Measurements from ENCODE around the gene ACBD4. TPM values are rescaled to one million over a fixed set of nuclear protein-coding genes. Genes with fewer than 3 reads are reported as not detected.
A peak's percentile ranks its signal among the peaks of the same experiment; 100 is the strongest.

ACBD4 gene
- total RNA-seq, 1 experiment from 2014 or later = 9.7 TPM

- H3K9ac ChIP-seq (ENCODE audit: extremely low read depth, insufficient read length, low read length) = peak within 1 kb of the TSS; percentile 99
- no peaks in the 10 kb centered on the region for H3K79me2 ChIP-seq (ENCODE audit: insufficient read depth, low read length)
- no peak within 1 kb of the TSS for H2AFZ ChIP-seq (ENCODE audit: low read length)
- H3K4ac ChIP-seq (ENCODE audit: low read depth, low read length) = peak within 1 kb of the TSS; percentile 96; the same call in 1 of the 2 replicates
- peak within 1 kb of the TSS; percentile 97 for H4K5ac ChIP-seq (ENCODE audit: insufficient read length, low read depth, low read length)
- peak within 1 kb of the TSS; percentile 100 for H3K14ac ChIP-seq (ENCODE audit: insufficient read depth, low read length)
- TF ChIP-seq, protein P1, sequence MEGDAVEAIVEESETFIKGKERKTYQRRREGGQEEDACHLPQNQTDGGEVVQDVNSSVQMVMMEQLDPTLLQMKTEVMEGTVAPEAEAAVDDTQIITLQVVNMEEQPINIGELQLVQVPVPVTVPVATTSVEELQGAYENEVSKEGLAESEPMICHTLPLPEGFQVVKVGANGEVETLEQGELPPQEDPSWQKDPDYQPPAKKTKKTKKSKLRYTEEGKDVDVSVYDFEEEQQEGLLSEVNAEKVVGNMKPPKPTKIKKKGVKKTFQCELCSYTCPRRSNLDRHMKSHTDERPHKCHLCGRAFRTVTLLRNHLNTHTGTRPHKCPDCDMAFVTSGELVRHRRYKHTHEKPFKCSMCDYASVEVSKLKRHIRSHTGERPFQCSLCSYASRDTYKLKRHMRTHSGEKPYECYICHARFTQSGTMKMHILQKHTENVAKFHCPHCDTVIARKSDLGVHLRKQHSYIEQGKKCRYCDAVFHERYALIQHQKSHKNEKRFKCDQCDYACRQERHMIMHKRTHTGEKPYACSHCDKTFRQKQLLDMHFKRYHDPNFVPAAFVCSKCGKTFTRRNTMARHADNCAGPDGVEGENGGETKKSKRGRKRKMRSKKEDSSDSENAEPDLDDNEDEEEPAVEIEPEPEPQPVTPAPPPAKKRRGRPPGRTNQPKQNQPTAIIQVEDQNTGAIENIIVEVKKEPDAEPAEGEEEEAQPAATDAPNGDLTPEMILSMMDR (conservative IDR thresholded peaks at IDR 0.05) = no peak
- H3K4me2 ChIP-seq (ENCODE audit: insufficient read depth, insufficient read length, low read length) = peak within 1 kb of the TSS; percentile 97
- peak within 1 kb of the TSS; percentile 97 for H3T11ph ChIP-seq (ENCODE audit: low read length)
- no peaks in the 10 kb centered on the region for H3K9me3 ChIP-seq (ENCODE audit: control insufficient read depth, low read depth, low read length)
- H4K91ac ChIP-seq (ENCODE audit: insufficient read length, low read depth, low read length) = peak within 1 kb of the TSS; percentile 100
- no peak within 1 kb of the TSS for H2BK20ac ChIP-seq (ENCODE audit: low read depth, low read length, poor library complexity, severe bottlenecking)
- peaks cover 6% of the 10 kb centered on the region for H3K23me2 ChIP-seq (ENCODE audit: insufficient read length, low read depth, low read length, poor library complexity, severe bottlenecking)
- H3K23ac ChIP-seq (ENCODE audit: insufficient read length, low read depth, low read length) = no peak within 1 kb of the TSS
- DNase-seq = peak; percentile 100
- H3K79me1 ChIP-seq (ENCODE audit: insufficient read depth, low read depth, low read length, poor library complexity, severe bottlenecking) = no peaks in the 10 kb centered on the region
- H2BK5ac ChIP-seq (ENCODE audit: insufficient read length, low read length) = peak within 1 kb of the TSS; percentile 94
- H3K27me3 ChIP-seq (ENCODE audit: insufficient read depth, low read length) = no peaks in the 10 kb centered on the region
- H3K56ac ChIP-seq (ENCODE audit: insufficient read length, low read depth, low read length) = peak within 1 kb of the TSS; percentile 87
- Mint-ChIP-seq H3K36me3 (ENCODE audit: insufficient read depth in 1 of 3, low read depth in 3 of 3) (peaks cover 2 to 22% (median 11%) of the 10 kb centered on the region in 3 experiments; a peak in 6 of 7 replicates), H3K4me1 (peaks cover 18 to 21% of the 10 kb centered on the region in 2 experiments), H3K9me3 (no peaks in the 10 kb centered on the region), H3K27me3 (ENCODE audit: low read depth) (no peaks in the 10 kb centered on the region), H3K4me3 (peak within 1 kb of the TSS; percentile 92 to 98), H3K27ac (peak within 1 kb of the TSS; percentile 97 to 98 (median 98))
- H4K20me1 ChIP-seq (ENCODE audit: control insufficient read depth, insufficient read depth, insufficient read length) = no peaks in the 10 kb centered on the region
- peak within 1 kb of the TSS; percentile 82 for H2BK12ac ChIP-seq (ENCODE audit: insufficient read length, low read depth, low read length)
- H3K4me1 ChIP-seq (ENCODE audit: insufficient read depth, low read length) = 0 out of 2 replicates have a peak, but pooled peaks cover 2% of the 10 kb centered on the region
- peak within 1 kb of the TSS; percentile 100 for H3K18ac ChIP-seq (ENCODE audit: insufficient read length, low read depth, low read length)
- H2BK120ac ChIP-seq (ENCODE audit: low read depth, low read length, poor library complexity, severe bottlenecking) = peak within 1 kb of the TSS; percentile 99
- H4K8ac ChIP-seq (replicated peaks; ENCODE audit: insufficient read length, low read depth, low read length) = no peak within 1 kb of the TSS
- H2BK15ac ChIP-seq (ENCODE audit: low read depth, low read length) = 0 out of 2 replicates have a peak within 1 kb of the TSS, but pooled peaks have one; percentile 29
- no peak within 1 kb of the TSS for H2AK5ac ChIP-seq (ENCODE audit: insufficient read length, low read length)
- WGBS (ENCODE audit: extremely low coverage, insufficient read length, low lambda C conversion rate) = no CpG with 5 or more reads among the region's 53 CpGs
- peak within 1 kb of the TSS; percentile 73 for H3K27ac ChIP-seq (ENCODE audit: insufficient read length, low read depth, low read length)
Measured at GRCh38 chr17:45161288-45162024, 26.0 kb downstream of the ACBD4 start, which contains the start of gene HEXIM2. Gene HEXIM2 (plus strand): TSS chr17:45161875. CDS start chr17:45162794, 919 bp downstream.

Data from H9 (cell line).